Measurements from ENCODE around the gene CDH23. TPM values are rescaled to one million over a fixed set of nuclear protein-coding genes. Genes with fewer than 3 reads are reported as not detected.

CDH23 gene
- total and polyA plus RNA-seq, 2 donors (not counting 1 experiment from before 2014, with no cell fraction given) = 0.37 to 0.89 TPM

DNA sequence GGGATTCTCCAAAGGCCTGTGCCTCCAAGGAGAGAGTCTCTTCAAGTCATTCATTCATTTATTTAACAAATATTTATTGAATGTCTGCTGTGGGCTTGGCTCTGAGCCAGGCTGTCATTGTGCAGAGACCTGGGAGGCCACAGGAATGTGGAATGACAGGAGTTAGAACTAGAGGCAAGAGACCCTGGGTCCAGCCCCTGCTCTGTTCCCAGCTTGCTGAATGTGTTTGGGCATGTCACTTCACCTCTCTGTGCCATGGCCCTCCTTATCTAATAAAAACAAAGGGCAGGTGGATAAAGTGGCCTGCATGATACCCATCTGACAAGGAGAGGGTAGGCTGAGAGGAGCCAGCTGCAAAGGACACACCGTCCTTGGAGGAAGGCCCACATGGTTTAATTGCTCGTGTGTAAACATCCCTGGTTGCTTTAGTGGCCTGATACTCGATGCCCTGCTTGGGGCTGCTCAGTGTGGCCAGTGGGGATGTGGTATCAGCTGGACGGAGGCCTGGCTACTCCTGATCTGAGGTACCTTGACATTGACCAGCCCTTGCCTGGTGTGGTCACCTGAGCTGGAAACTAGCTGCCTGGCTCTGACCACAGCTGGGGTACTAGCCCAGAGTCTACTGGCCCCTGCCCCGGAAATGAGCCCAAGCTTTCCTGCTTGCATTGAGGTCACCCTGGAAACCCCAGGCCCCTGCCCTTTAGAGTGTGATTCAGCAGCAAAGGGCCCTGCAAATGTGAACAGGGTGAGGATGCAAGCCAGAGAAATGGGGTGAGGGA is 116.2 kb downstream of the CDH23 start:
- no peak for ATAC-seq (ENCODE audit: low read depth)
- H3K4me2 ChIP-seq (replicated peaks; ENCODE audit: low read depth, low read length, poor library complexity, severe bottlenecking) = no peak overlapping the region
- WGBS (ENCODE audit: insufficient coverage) = 82% methylated on average over 5 of the region's 5 CpGs
- peaks cover 0 to 3% (median 0%) of the 10 kb centered on the region in 3 donors for H3K9me3 ChIP-seq (ENCODE audit: control extremely low read depth in 1 of 3, control insufficient read depth in 2 of 3, insufficient read depth in 1 of 3, low read length in 2 of 3)
- Mint-ChIP-seq H3K4me3 (no peak overlapping the region), H3K27me3 (peaks cover 5% of the 10 kb centered on the region), H3K27ac (no peak overlapping the region), H3K9me3 (ENCODE audit: insufficient read depth) (no peaks in the 10 kb centered on the region), H3K4me1 (no peaks in the 10 kb centered on the region)
- H2AFZ ChIP-seq (ENCODE audit: insufficient read depth, low read depth, low read length, poor library complexity, severe bottlenecking) = no peak overlapping the region
- H3K27me3 ChIP-seq (replicated peaks in 1 of 4; ENCODE audit: control extremely low read depth in 1 of 4, control insufficient read depth in 3 of 4, insufficient read depth in 4 of 4, low read length in 3 of 4) = no peaks in the 10 kb centered on the region
- no peak overlapping the region for H3K27ac ChIP-seq (ENCODE audit: low read length in 2 of 2)
- H3K9ac ChIP-seq (ENCODE audit: low read length) = no peak overlapping the region
- CTCF ChIA-PET = interaction anchor here (0.8 kb wide), 1 partner anchor 17 kb away, joined by 3 read pairs; no protein-coding TSS in a partner anchor
- H3K4me1 ChIP-seq (ENCODE audit: control insufficient read depth in 2 of 2, insufficient read depth in 2 of 2, low read length in 2 of 2) = no peaks in the 10 kb centered on the region
- TF ChIP-seq CTCF (IDR thresholded peaks at IDR 0.05) = no peak
- no peak for TF ChIP-seq EZH2 (IDR thresholded peaks at IDR 0.05; ENCODE audit: borderline replicate concordance, insufficient read depth, low read depth, low read length, poor library complexity, severe bottlenecking)
- no peak for DNase-seq
- H4K20me1 ChIP-seq (ENCODE audit: control insufficient read depth, insufficient read depth, low read length, poor library complexity, severe bottlenecking) = no peaks in the 10 kb centered on the region
- H3K36me3 ChIP-seq (replicated peaks in 1 of 2; ENCODE audit: control extremely low read depth in 1 of 2, control insufficient read depth in 1 of 2, extremely low read depth in 1 of 2, insufficient read depth in 2 of 2, low read length in 1 of 2) = no peaks in the 10 kb centered on the region
- H3K79me2 ChIP-seq (ENCODE audit: control insufficient read depth, insufficient read depth, low read length) = no peaks in the 10 kb centered on the region
- H3K4me3 ChIP-seq (ENCODE audit: control extremely low read depth in 1 of 5, extremely low read depth in 1 of 5, insufficient read depth in 1 of 5, low read depth in 2 of 5, low read length in 4 of 5) = no peak overlapping the region
- POLR2A ChIA-PET = no interaction called here
- intact Hi-C loops (cut with micrococcal nuclease) = no loop called here

- TF ChIP-seq EZH2 (IDR thresholded peaks at IDR 0.05; ENCODE audit: borderline replicate concordance, insufficient read depth, low read depth, low read length, poor library complexity, severe bottlenecking) = no peak
- no peak for TF ChIP-seq CTCF (IDR thresholded peaks at IDR 0.05)
- H3K27ac ChIP-seq (ENCODE audit: low read length in 2 of 2) = no peak overlapping the region
- POLR2A ChIA-PET = no interaction called here
Observed at GRCh38 chr10:71513540-71513853, 116.8 kb downstream of the CDH23 start.

More at GRCh38 chr10:71513540-71513853, 116.8 kb downstream of the CDH23 start:
- Histone ChIP-seq H3K4me2 (replicated peaks; ENCODE audit: low read depth, low read length, poor library complexity, severe bottlenecking) (no peak overlapping the region), H3K4me3 (ENCODE audit: control extremely low read depth in 1 of 5, extremely low read depth in 1 of 5, insufficient read depth in 1 of 5, low read depth in 2 of 5, low read length in 4 of 5) (no peak overlapping the region), H4K20me1 (ENCODE audit: control insufficient read depth, insufficient read depth, low read length, poor library complexity, severe bottlenecking) (no peaks in the 10 kb centered on the region), H2AFZ (ENCODE audit: insufficient read depth, low read depth, low read length, poor library complexity, severe bottlenecking) (no peak overlapping the region), H3K79me2 (ENCODE audit: control insufficient read depth, insufficient read depth, low read length) (no peaks in the 10 kb centered on the region), H3K4me1 (ENCODE audit: control insufficient read depth in 2 of 2, insufficient read depth in 2 of 2, low read length in 2 of 2) (no peaks in the 10 kb centered on the region), H3K9ac (ENCODE audit: low read length) (no peak overlapping the region), H3K27me3 (replicated peaks in 1 of 4; ENCODE audit: control extremely low read depth in 1 of 4, control insufficient read depth in 3 of 4, insufficient read depth in 4 of 4, low read length in 3 of 4) (no peaks in the 10 kb centered on the region), H3K36me3 (replicated peaks in 1 of 2; ENCODE audit: control extremely low read depth in 1 of 2, control insufficient read depth in 1 of 2, extremely low read depth in 1 of 2, insufficient read depth in 2 of 2, low read length in 1 of 2) (no peaks in the 10 kb centered on the region), H3K9me3 (ENCODE audit: control extremely low read depth in 1 of 3, control insufficient read depth in 2 of 3, insufficient read depth in 1 of 3, low read length in 2 of 3) (peaks cover 0 to 3% (median 0%) of the 10 kb centered on the region in 3 donors)
- H3K27me3 Mint-ChIP-seq = peaks cover 2% of the 10 kb centered on the region
- no peaks in the 10 kb centered on the region for H3K4me1 Mint-ChIP-seq
- H3K27ac Mint-ChIP-seq = no peak overlapping the region
- intact Hi-C loops (cut with micrococcal nuclease) = no loop called here
- H3K9me3 Mint-ChIP-seq (ENCODE audit: insufficient read depth) = no peaks in the 10 kb centered on the region
- ATAC-seq (ENCODE audit: low read depth) (no peak), DNase-seq (no peak)
- no peak overlapping the region for H3K4me3 Mint-ChIP-seq
- CTCF ChIA-PET = no interaction called here
- WGBS (ENCODE audit: insufficient coverage) = 100% methylated on average over 2 of the region's 2 CpGs
